GM23248 (cell line): ENCODE results near the gene BRPF3. TPM values are rescaled to one million over a fixed set of nuclear protein-coding genes. Genes with fewer than 3 reads are reported as not detected.

Experiments used
- DNase-seq: peaks from one replicate; pipeline ENCODE4 v3.0.0-alpha.2; 2015
- H2AFZ ChIP-seq: fragments of 200-600 bp; sonication (generic); 2 replicates; pipeline ENCODE4 v1.6.1; 2016; ENCODE audit warnings: antibody characterized with exemption
- H3F3A ChIP-seq: fragments of 200-600 bp; sonication (generic); 2 replicates; pipeline ENCODE4 v1.6.1; 2016; ENCODE audit warnings: mild to moderate bottlenecking, antibody characterized with exemption, mixed run types; ENCODE audit not compliant: insufficient read depth
- H3K27ac ChIP-seq: fragments of 200-600 bp; sonication (generic); 2 replicates; pipeline ENCODE4 v1.5.1; 2016; ENCODE audit warnings: mild to moderate bottlenecking
- H3K27me3 ChIP-seq: fragments of 200-600 bp; sonication (generic); replicated peaks from 2 replicates; pipeline ENCODE4 v1.6.1; 2016; ENCODE audit warnings: mild to moderate bottlenecking; ENCODE audit not compliant: insufficient read depth
- H3K36me3 ChIP-seq: fragments of 200-600 bp; sonication (generic); 2 replicates; pipeline ENCODE4 v1.6.1; 2016; ENCODE audit warnings: low read depth, mild to moderate bottlenecking
- H3K4me1 ChIP-seq: fragments of 200-600 bp; sonication (generic); 2 replicates; pipeline ENCODE4 v1.6.1; 2016; ENCODE audit warnings: mild to moderate bottlenecking; ENCODE audit not compliant: insufficient read depth
- H3K4me2 ChIP-seq: fragments of 200-600 bp; sonication (generic); one replicate; pipeline ENCODE4 v1.6.1; 2016; ENCODE audit warnings: mild to moderate bottlenecking; ENCODE audit not compliant: unreplicated experiment
- H3K4me3 ChIP-seq: fragments of 200-600 bp; sonication (generic); 2 replicates; pipeline ENCODE4 v1.5.1; 2016; ENCODE audit warnings: mild to moderate bottlenecking
- H3K79me2 ChIP-seq: fragments of 200-600 bp; sonication (generic); 2 replicates; pipeline ENCODE4 v1.6.1; 2016; ENCODE audit warnings: mild to moderate bottlenecking; ENCODE audit not compliant: insufficient read depth
- H3K9ac ChIP-seq: fragments of 200-600 bp; sonication (generic); 2 replicates; pipeline ENCODE4 v1.6.1; 2016; ENCODE audit warnings: mild to moderate bottlenecking
- H3K9me2 ChIP-seq: fragments of 200-600 bp; sonication (generic); 2 replicates; pipeline ENCODE4 v1.6.1; 2016; ENCODE audit warnings: mixed run types, mild to moderate bottlenecking, moderate library complexity; ENCODE audit not compliant: insufficient read depth
- H3K9me3 ChIP-seq: fragments of 200-600 bp; sonication (generic); one replicate; pipeline ENCODE4 v1.6.1; 2017; ENCODE audit warnings: low read depth
- H4K20me1 ChIP-seq: fragments of 200-600 bp; sonication (generic); 2 replicates; pipeline ENCODE4 v1.6.0; 2016; ENCODE audit not compliant: insufficient read depth
- EZH2 ChIP-seq: fragments of 200-600 bp; sonication (generic); IDR thresholded peaks from 2 replicates; pipeline ENCODE4 v1.6.1; 2018; ENCODE audit warnings: antibody characterized with exemption, mild to moderate bottlenecking; ENCODE audit not compliant: insufficient read depth, poor library complexity, severe bottlenecking
- EZH2phosphoT487 ChIP-seq: fragments of 200-600 bp; sonication (generic); IDR thresholded peaks from 2 replicates; pipeline ENCODE4 v1.6.1; 2018; ENCODE audit warnings: antibody characterized with exemption, moderate library complexity, mild to moderate bottlenecking, low read depth; ENCODE audit not compliant: insufficient read depth
- WGBS, 2 experiments: methylation state at CpG; one replicate each; pipeline ENCODE4 v1.1.6; 2015 to 2017; ENCODE audit warnings: low lambda C conversion rate in 2 of 2, low coverage in 1 of 2; ENCODE audit errors: missing lambda C conversion rate in 2 of 2; 5-methylcytosine and 5-hydroxymethylcytosine counted together
- in situ Hi-C: fragments of 300-500 bp; cut with MboI; formaldehyde crosslinking; loops from 2 replicates; pipeline ENCODE4 v1.15.0; 2020
- polyA plus RNA-seq: library from polyadenylated mRNA; unstranded; fragments of >200 nt; fragmentation: Nextera tagmentation; extraction: Ambion mirVana; gene quantifications from 2 replicates; pipeline ENCODE4 v1.2.1, GENCODE V29; 2016
- total RNA-seq: library from RNA; depleted of rRNA; stranded (reverse); fragments of >200 nt; shearing (Covaris generic); gene quantifications from 2 replicates; pipeline ENCODE4 v1.2.3, GENCODE V29; 2014

BRPF3 gene
- total and polyA plus RNA-seq, 2 experiments from 2014 or later: 6.3 to 7.9 TPM

DNA sequence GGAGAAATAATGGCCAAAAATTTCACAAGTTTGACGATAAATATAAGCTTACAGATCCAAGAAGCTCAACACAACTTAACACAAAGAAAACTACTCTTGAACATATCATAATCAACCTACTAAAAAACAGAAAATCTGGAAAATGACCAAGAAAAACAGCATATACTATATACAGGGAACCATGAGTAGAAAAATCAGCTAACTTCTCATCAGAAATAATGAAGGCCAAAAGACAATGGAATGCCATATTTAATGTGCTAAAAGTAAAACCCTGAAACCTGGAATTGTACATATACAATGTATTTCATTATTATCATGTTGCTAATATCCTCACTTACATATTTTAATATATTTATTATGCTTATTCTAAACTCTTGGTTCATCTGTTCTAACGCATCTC is 40.9 kb upstream of the BRPF3 start:
- H3K27me3 ChIP-seq: no peaks in the 10 kb centered on the region
- no peaks in the 10 kb centered on the region for H4K20me1 ChIP-seq
- H3K79me2 ChIP-seq: no peaks in the 10 kb centered on the region
- TF ChIP-seq EZH2 (no peak), EZH2phosphoT487 (no peak)
- H3K4me3 ChIP-seq: no peak overlapping the region
- DNase-seq: no peak
- H2AFZ ChIP-seq: no peak overlapping the region
- no peaks in the 10 kb centered on the region for H3K9me3 ChIP-seq
- no peak overlapping the region for H3K9ac ChIP-seq
- no peaks in the 10 kb centered on the region for H3K9me2 ChIP-seq
- no peak overlapping the region for H3K4me2 ChIP-seq
- no peak overlapping the region for H3K27ac ChIP-seq
- in situ Hi-C loops: no loop called here
- no peaks in the 10 kb centered on the region for H3F3A ChIP-seq
- 77 to 88% methylated on average over 2 of the region's 2 CpGs for WGBS, 2 experiments
- no peaks in the 10 kb centered on the region for H3K36me3 ChIP-seq
- H3K4me1 ChIP-seq: no peaks in the 10 kb centered on the region

DNA sequence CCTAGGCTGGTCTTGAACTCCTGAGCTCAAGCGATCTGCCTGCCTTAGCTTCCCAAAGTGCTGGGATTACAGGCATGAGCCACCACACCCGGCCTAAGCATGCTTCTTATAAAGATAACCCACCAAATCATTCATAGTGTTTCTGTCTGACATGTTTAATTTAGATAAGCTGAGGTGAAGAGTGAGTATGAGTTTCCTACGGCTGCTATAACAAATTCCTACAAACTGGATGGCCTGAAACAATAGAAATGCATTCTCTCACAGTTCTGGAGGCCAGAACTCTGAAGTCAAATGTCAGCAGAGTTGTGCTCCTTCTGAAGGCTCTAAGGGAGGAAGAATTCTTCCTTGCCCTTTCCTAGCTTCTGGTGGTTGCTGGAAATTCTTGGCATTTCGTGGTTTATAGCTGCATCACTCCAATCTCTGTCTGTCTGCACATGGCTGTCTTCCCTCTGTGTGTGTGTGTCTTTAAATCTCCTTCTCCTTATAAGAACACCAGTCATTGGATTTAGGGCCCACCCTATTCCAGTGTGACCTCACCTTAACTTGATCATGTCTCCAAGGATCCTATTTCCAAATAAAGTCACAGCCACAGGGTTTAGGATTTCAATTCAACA is 36.3 kb upstream of the BRPF3 start:
- TF ChIP-seq EZH2 (no peak), EZH2phosphoT487 (no peak)
- Histone ChIP-seq H4K20me1 (no peaks in the 10 kb centered on the region), H3K9me3 (no peaks in the 10 kb centered on the region), H3F3A (no peaks in the 10 kb centered on the region), H3K36me3 (no peaks in the 10 kb centered on the region), H2AFZ (no peak overlapping the region), H3K4me1 (no peaks in the 10 kb centered on the region), H3K4me3 (no peak overlapping the region), H3K9me2 (no peaks in the 10 kb centered on the region), H3K79me2 (no peaks in the 10 kb centered on the region), H3K27ac (no peak overlapping the region), H3K4me2 (no peak overlapping the region), H3K27me3 (no peaks in the 10 kb centered on the region), H3K9ac (no peak overlapping the region)
- DNase-seq: peak; percentile 19
- in situ Hi-C loops: no loop called here
- 76 to 78% methylated on average over 4 of the region's 4 CpGs for WGBS, 2 experiments

DNA sequence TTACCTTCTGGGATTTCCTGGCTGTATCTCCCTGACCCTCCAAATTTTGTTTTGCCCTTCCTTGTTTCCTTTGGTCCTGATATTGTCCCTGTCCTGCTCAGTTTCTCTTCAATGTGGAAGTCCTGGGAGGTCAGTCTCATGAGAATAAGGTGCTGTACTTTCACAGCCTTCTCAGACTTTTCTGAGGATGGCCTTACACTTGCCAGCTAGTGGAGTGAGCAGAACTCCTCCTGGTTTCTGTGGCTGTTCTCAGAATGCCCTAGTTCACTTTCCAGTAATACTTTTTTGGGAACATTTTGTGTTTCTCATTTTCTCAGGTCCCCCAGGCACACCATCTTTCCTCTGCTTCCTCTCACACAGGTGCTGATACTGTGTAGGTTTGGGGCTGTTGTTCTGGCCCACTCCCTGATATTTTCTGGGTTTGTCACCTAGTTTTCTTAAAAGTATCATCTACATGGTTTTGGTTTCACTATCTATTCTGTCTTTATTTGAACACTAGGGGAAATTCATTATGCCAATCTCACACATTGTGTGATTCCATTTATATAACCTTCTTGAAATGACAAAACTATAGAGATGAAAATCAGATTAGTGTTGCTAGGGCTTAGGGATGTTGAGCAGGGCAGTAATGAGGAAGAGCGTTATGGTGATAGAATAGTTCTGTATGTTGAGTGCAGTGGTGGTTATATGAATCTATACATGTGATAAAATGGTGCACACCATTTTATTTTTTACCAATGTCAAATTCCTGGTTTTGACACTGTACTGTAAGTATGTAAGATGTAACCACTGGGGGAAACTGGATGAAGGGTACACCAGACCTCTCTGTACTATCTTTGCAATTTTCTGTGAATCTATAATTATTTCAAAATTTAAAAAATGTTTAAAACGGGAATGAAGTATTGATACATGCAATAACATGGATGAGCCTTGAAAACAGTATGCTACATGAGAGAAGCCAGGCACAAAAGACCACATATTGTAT is 27.2 kb upstream of the BRPF3 start:
- 82 to 88% methylated on average over 2 of the region's 2 CpGs for WGBS, 2 experiments

DNA sequence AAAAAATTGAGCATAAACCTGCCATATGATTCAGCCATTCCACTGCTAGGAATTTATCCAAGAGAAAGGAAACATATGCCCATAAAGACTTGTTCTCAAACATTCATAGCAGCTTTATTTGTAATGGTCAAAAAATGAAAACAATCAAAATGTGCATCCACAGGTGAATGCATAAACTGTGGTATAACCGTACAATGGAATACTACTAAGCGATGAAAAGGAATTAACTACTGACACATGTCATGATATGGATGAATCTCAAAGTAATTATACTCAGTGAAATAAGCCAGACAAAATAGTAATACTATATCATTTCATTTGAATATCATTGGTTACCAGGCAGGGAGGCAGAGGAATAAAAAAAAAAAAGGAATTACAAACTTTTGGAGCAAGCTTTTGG is 25.8 kb upstream of the BRPF3 start:
- Histone ChIP-seq H4K20me1 (no peaks in the 10 kb centered on the region), H3K9me2 (no peaks in the 10 kb centered on the region), H3K27me3 (no peaks in the 10 kb centered on the region), H3K36me3 (no peaks in the 10 kb centered on the region), H2AFZ (no peak overlapping the region), H3K27ac (no peak overlapping the region), H3K9me3 (no peaks in the 10 kb centered on the region), H3F3A (no peaks in the 10 kb centered on the region), H3K4me3 (no peak overlapping the region), H3K79me2 (no peaks in the 10 kb centered on the region), H3K9ac (no peak overlapping the region), H3K4me2 (no peak overlapping the region), H3K4me1 (no peaks in the 10 kb centered on the region)
- TF ChIP-seq EZH2phosphoT487 (no peak), EZH2 (no peak)
- in situ Hi-C loops: no loop called here
- 98 to 99% methylated on average over 2 of the region's 2 CpGs for WGBS, 2 experiments
- DNase-seq: no peak

More for the DNA sequence above, 27.2 kb upstream of the BRPF3 start:
- DNase-seq: no peak
- H3K4me3 ChIP-seq: no peak overlapping the region
- no peaks in the 10 kb centered on the region for H3F3A ChIP-seq
- H3K9me2 ChIP-seq: no peaks in the 10 kb centered on the region
- H3K4me2 ChIP-seq: no peak overlapping the region
- H3K9ac ChIP-seq: no peak overlapping the region
- H3K4me1 ChIP-seq: no peaks in the 10 kb centered on the region
- H3K27me3 ChIP-seq: no peaks in the 10 kb centered on the region
- no peaks in the 10 kb centered on the region for H4K20me1 ChIP-seq
- H3K27ac ChIP-seq: no peak overlapping the region
- no peaks in the 10 kb centered on the region for H3K9me3 ChIP-seq
- TF ChIP-seq EZH2phosphoT487: no peak
- no peak for TF ChIP-seq EZH2
- no peak overlapping the region for H2AFZ ChIP-seq
- H3K79me2 ChIP-seq: no peaks in the 10 kb centered on the region
- no peaks in the 10 kb centered on the region for H3K36me3 ChIP-seq
- in situ Hi-C loops: no loop called here
